Kidney epithelial cell (primary cell): Measurements from ENCODE around the gene EGFLAM. TPM values are rescaled to one million over a fixed set of nuclear protein-coding genes. Genes with fewer than 3 reads are reported as not detected.

Experiments used
- DNase-seq: peaks from one replicate; pipeline ENCODE4 v3.0.0-alpha.2; 2010; ENCODE audit warnings: low read depth
- H3K27me3 ChIP-seq: 2 replicates; pipeline ENCODE4 v1.6.0; 2011; ENCODE audit warnings: low read length; ENCODE audit not compliant: control insufficient read depth, insufficient read depth
- H3K36me3 ChIP-seq: 2 replicates; pipeline ENCODE4 v1.5.1; 2011; ENCODE audit warnings: low read length; ENCODE audit not compliant: control insufficient read depth, insufficient read depth
- H3K4me3 ChIP-seq: 2 replicates; pipeline ENCODE4 v1.5.1; 2011; ENCODE audit warnings: low read depth, mild to moderate bottlenecking, control low read depth, low read length
- CTCF ChIP-seq: IDR thresholded peaks from 2 replicates; pipeline ENCODE4 v1.5.1; 2011; ENCODE audit warnings: mild to moderate bottlenecking, moderate library complexity, low read length, control low read depth, inconsistent platforms; ENCODE audit not compliant: insufficient read depth, poor library complexity, severe bottlenecking
- total RNA-seq: library from RNA; depleted of rRNA; stranded (reverse); fragments of >200 nt; gene quantifications from 2 replicates; pipeline ENCODE4 v1.2.3, GENCODE V29; 2015

EGFLAM gene
- total RNA-seq, 1 donor from 2014 or later = 3.5 TPM

DNA sequence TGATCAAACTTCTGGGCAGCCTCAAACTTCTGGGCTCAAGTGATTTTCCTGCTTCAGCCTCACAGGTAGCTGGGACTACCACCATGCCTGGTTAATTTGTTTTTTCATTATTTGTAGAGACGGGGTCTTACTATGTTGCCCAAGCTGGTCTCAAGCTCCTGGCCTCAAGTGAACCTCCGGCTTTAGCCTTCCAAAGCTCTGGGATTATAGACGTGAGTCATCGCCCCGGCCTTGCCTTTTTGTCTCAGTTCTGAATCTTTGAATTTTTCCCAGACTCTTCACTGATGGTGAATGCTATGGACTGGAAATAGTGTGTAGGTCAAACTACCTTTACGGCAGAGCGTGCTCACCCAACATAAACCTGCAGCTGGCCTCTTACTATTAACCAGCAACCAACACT, 32.3 kb upstream of the EGFLAM start:
- Histone ChIP-seq H3K36me3 (no peaks in the 10 kb centered on the region), H3K27me3 (no peaks in the 10 kb centered on the region), H3K4me3 (no peak overlapping the region)
- no peak for TF ChIP-seq CTCF
- DNase-seq = no peak

- TF ChIP-seq CTCF = no peak
- DNase-seq = no peak
- Histone ChIP-seq H3K4me3 (no peak overlapping the region), H3K27me3 (no peaks in the 10 kb centered on the region), H3K36me3 (no peaks in the 10 kb centered on the region)
These were observed 29.4 kb upstream of the EGFLAM start for GRCh38 chr5:38228914-38229313.

GRCh38 chr5:38234737-38235136, 23.6 kb upstream of the EGFLAM start:
- no peaks in the 10 kb centered on the region for H3K27me3 ChIP-seq
- TF ChIP-seq CTCF = no peak
- no peak for DNase-seq
- no peaks in the 10 kb centered on the region for H3K36me3 ChIP-seq
- H3K4me3 ChIP-seq = no peak overlapping the region

- DNase-seq = no peak
- no peak overlapping the region for H3K4me3 ChIP-seq
These were observed 20.7 kb upstream of the EGFLAM start for GRCh38 chr5:38237681-38238080.

GRCh38 chr5:38240212-38240611, 18.1 kb upstream of the EGFLAM start:
- TF ChIP-seq CTCF = no peak
- Histone ChIP-seq H3K36me3 (no peaks in the 10 kb centered on the region), H3K4me3 (no peak overlapping the region), H3K27me3 (no peaks in the 10 kb centered on the region)
- DNase-seq = no peak

More at GRCh38 chr5:38237681-38238080, 20.7 kb upstream of the EGFLAM start:
- no peak for TF ChIP-seq CTCF
- Histone ChIP-seq H3K36me3 (no peaks in the 10 kb centered on the region), H3K27me3 (no peaks in the 10 kb centered on the region)

DNA sequence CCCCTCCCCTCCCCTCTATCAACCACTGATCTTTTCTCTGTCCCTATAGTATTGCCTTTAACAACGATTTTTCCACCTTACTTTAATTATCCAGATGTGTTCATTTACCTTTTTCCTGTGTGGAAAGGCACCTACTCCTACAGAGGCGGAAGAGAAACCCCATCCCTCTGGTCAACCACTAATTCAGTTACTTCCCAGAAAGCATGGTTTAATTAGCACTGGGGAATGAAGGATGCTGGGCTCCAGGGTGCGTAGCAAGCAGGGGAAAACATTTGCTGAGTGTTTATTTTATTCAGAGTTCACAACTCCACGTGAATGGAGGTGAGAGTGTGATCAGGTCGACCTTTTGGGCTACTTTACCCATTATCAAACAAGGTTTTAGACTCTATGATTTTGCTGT, 16.7 kb upstream of the EGFLAM start:
- DNase-seq = no peak
- no peaks in the 10 kb centered on the region for H3K36me3 ChIP-seq
- H3K27me3 ChIP-seq = no peaks in the 10 kb centered on the region
- no peak overlapping the region for H3K4me3 ChIP-seq
- no peak for TF ChIP-seq CTCF
